Measurements from ENCODE around the gene PGPEP1. TPM values are rescaled to one million over a fixed set of nuclear protein-coding genes. Genes with fewer than 3 reads are reported as not detected.

PGPEP1 gene
- total RNA-seq, 1 experiment from 2014 or later: 25.6 TPM

DNA sequence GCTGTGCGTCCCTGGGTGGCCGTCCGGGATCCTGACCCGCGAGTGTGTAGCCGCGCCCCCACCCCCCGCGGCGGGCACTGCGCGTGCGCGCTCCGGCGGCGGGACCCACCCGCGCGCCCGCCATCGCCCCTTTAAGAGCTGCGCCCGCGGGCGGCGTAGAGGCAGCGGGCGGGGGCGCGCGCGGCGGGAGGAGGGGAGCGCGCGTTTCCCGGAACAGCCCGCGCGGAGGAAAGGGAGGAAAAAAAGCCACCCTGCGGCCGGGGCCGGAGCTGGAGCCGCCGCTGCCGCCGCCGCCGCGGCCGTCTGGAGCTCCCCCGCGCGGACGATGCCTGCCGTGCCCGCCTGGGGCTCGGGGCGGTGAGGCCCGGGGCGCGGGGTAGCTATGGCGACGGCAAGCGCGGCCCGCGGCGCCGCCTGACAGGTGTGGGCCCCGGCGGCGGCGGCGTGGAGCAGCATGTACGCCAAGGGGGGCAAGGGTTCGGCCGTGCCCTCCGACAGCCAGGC, 78.8 kb downstream of the PGPEP1 start, which contains the start of gene SSBP4:
TSS of gene SSBP4 (plus strand) at position 204 of the 504 bp plus-strand sequence. CDS start at position 455, 251 bp downstream.
- peak; percentile 22 to 39 for TF ChIP-seq CTCF (IDR thresholded peaks at IDR 0.05; ENCODE audit: insufficient read depth in 1 of 2, low read depth in 1 of 2, low read length in 1 of 2, severe bottlenecking in 1 of 2, unreplicated experiment in 1 of 2)
- peak; percentile 77 to 90 for DNase-seq
- Histone ChIP-seq H3K9me3 (no peaks in the 10 kb centered on the region), H3K4me3 (ENCODE audit: low read depth, low read length) (peak within 1 kb of the TSS; percentile 85), H3K4me1 (peaks cover 41% of the 10 kb centered on the region), H3K27me3 (replicated peaks; ENCODE audit: control insufficient read depth, insufficient read depth, low read length) (no peaks in the 10 kb centered on the region), H3K36me3 (ENCODE audit: control insufficient read depth, insufficient read depth, low read length) (no peaks in the 10 kb centered on the region)
- Mint-ChIP-seq H3K9me3 (ENCODE audit: unreplicated experiment) (no peaks in the 10 kb centered on the region), H3K27ac (ENCODE audit: unreplicated experiment) (peak within 1 kb of the TSS; percentile 24), H3K36me3 (ENCODE audit: insufficient read depth, unreplicated experiment) (peaks cover 18% of the 10 kb centered on the region), H3K4me1 (ENCODE audit: low read depth, unreplicated experiment) (peaks cover 7% of the 10 kb centered on the region), H3K27me3 (ENCODE audit: insufficient read depth, unreplicated experiment) (no peaks in the 10 kb centered on the region), H3K4me3 (ENCODE audit: unreplicated experiment) (peak within 1 kb of the TSS; percentile 89)
- POLR2A ChIA-PET: interaction anchor here (0.6 to 4.0 kb wide), 6 partner anchors 34 to 170 kb away, joined by 3 to 32 read pairs (median 5); partner anchors contain the start of genes GDF15, JUND and LSM4
- intact Hi-C loops (cut with micrococcal nuclease; ENCODE audit: unreplicated experiment): loop anchor here (1.0 kb wide), 1 partner anchor 19 kb away; the partner anchor contains the start of gene ISYNA1
- CTCF ChIA-PET: interaction anchor here (0.6 to 2.7 kb wide), 14 partner anchors 18 to 320 kb away, joined by 3 to 15 read pairs (median 4); partner anchors contain the start of genes GDF15 and LSM4
- BruUV-seq (replicated peaks): no TSS peak

Small RNA genes within 50 kb of the gene (microRNA-seq; reads per million reads assigned to microRNA genes)
- gene MIR3189: 1.9 reads per million, percentile 5 among the genes with 10 or more reads in this experiment

Other genes starting within 250 kb of the PGPEP1 start
- 8.0 and 8.2 TPM in 2 replicates for gene MAST3, start 242.8 kb upstream of the PGPEP1 start, total RNA-seq (2022)
- 34.3 and 37.8 TPM in 2 replicates for gene PIK3R2, start 187.4 kb upstream of the PGPEP1 start, total RNA-seq (2022)
- 38.3 and 39.6 TPM in 2 replicates for gene IFI30, start 166.8 kb upstream of the PGPEP1 start, total RNA-seq (2022)
- gene MPV17L2, start 147.4 kb upstream of the PGPEP1 start, total RNA-seq (2022): 14.1 and 16.6 TPM in 2 replicates
- 2.3 and 3.9 TPM in 2 replicates for gene RAB3A, start 136.6 kb upstream of the PGPEP1 start, total RNA-seq (2022)
- gene PDE4C, start 114.2 kb upstream of the PGPEP1 start, total RNA-seq (2022): 0.36 and 0.46 TPM in 2 replicates
- 1.5 and 2.1 TPM in 2 replicates for gene IQCN, start 66.1 kb upstream of the PGPEP1 start, total RNA-seq (2022)
- gene JUND, start 59.0 kb upstream of the PGPEP1 start, total RNA-seq (2022): 75.5 and 78.8 TPM in 2 replicates
- gene LSM4, start 17.5 kb upstream of the PGPEP1 start, total RNA-seq (2022): 184 and 186 TPM in 2 replicates
- gene GDF15, start 45.6 kb downstream of the PGPEP1 start, total RNA-seq (2022): 55.3 and 56.1 TPM in 2 replicates
- not detected in 2 replicates for gene LRRC25, start 57.0 kb downstream of the PGPEP1 start, total RNA-seq (2022)
- 46.2 and 49.4 TPM in 2 replicates for gene SSBP4, start 78.8 kb downstream of the PGPEP1 start, total RNA-seq (2022)
- 65.3 and 67.3 TPM in 2 replicates for gene ISYNA1, start 97.5 kb downstream of the PGPEP1 start, total RNA-seq (2022)
- 11.2 and 12.1 TPM in 2 replicates for gene ELL, start 181.5 kb downstream of the PGPEP1 start, total RNA-seq (2022)
- gene FKBP8, start 203.0 kb downstream of the PGPEP1 start, total RNA-seq (2022): 174 and 184 TPM in 2 replicates
- 77.5 and 80.2 TPM in 2 replicates for gene KXD1, start 217.3 kb downstream of the PGPEP1 start, total RNA-seq (2022)
- 1,276 and 1,389 TPM in 2 replicates for gene UBA52, start 231.3 kb downstream of the PGPEP1 start, total RNA-seq (2022)
- 44.8 and 48.3 TPM in 2 replicates for gene REX1BD, start 248.2 kb downstream of the PGPEP1 start, total RNA-seq (2022)

Measured in Caco-2 (cell line).